Osteocyte (in vitro differentiated cells): ENCODE data around the gene CNKSR1. TPM values are rescaled to one million over a fixed set of nuclear protein-coding genes. Genes with fewer than 3 reads are reported as not detected.
"Not testable (repeated sequence)": the region's sequence is repeated elsewhere in the genome, so short reads cannot be mapped to it uniquely, and the experiment has no call there.

Experiments used
- DNase-seq: peaks from one replicate; pipeline ENCODE4 v3.0.0; 2021; ENCODE audit warnings: mixed read lengths; ENCODE audit not compliant: unreplicated experiment; ENCODE audit errors: extremely low spot score
- H3K27ac Mint-ChIP-seq: one replicate; pipeline ENCODE4 v1.8.0; 2021; ENCODE audit warnings: mild to moderate bottlenecking, mixed read lengths; ENCODE audit not compliant: unreplicated experiment
- H3K27me3 Mint-ChIP-seq: one replicate; pipeline ENCODE4 v1.8.0; 2021; ENCODE audit warnings: mixed read lengths; ENCODE audit not compliant: unreplicated experiment
- H3K36me3 Mint-ChIP-seq: one replicate; pipeline ENCODE4 v1.8.0; 2021; ENCODE audit warnings: mixed read lengths; ENCODE audit not compliant: unreplicated experiment
- H3K4me1 Mint-ChIP-seq: one replicate; pipeline ENCODE4 v1.8.0; 2021; ENCODE audit warnings: mixed read lengths; ENCODE audit not compliant: unreplicated experiment
- H3K4me3 Mint-ChIP-seq: one replicate; pipeline ENCODE4 v1.8.0; 2021; ENCODE audit warnings: mild to moderate bottlenecking, moderate library complexity, mixed read lengths; ENCODE audit not compliant: unreplicated experiment
- H3K9me3 Mint-ChIP-seq: one replicate; pipeline ENCODE4 v1.8.0; 2021; ENCODE audit warnings: mixed read lengths; ENCODE audit not compliant: unreplicated experiment
- CTCF ChIP-seq: fragments of 200-600 bp; sonication (generic); IDR thresholded peaks from 2 replicates; pipeline ENCODE4 v1.5.0; 2021; ENCODE audit warnings: antibody characterized with exemption, mild to moderate bottlenecking, moderate library complexity
- total RNA-seq: library from RNA; stranded (reverse); gene quantifications from 2 replicates; pipeline ENCODE4 v1.2.1, GENCODE V29; 2021

The CNKSR1 gene
- total RNA-seq, 1 donor from 2014 or later: 1.1 TPM

DNA sequence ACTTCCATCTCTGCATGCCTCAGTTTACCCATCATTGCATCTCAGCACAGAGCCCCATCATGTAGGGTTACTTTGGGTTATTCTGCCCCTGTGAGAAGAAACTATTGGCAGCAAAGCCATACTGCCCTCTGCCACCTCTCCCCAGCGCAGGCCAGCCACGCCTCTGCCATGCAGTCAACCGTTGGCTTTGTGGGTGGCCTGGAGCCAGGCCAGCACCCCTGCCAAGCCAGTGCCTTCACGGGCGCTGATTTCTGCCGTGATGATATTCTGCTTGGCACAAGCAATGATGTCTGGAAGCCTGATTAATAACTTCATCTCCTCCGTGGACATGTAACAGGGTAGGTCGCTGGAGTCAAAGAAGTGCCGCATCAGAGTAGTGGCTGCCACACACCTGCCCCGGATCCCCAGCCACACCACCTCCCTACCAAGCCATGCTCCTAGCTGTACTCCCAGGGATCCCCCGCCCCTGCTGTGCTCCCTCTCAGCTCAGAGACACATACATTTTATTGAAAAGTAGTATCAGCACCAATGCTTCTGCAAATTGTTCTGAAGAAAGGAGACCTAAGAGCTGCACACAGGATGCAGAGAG, 41.7 kb downstream of the CNKSR1 start:
- H3K27me3 Mint-ChIP-seq: peaks cover 9% of the 10 kb centered on the region
- no peak for TF ChIP-seq CTCF
- no peak for DNase-seq
- H3K27ac Mint-ChIP-seq: no peak overlapping the region
- peaks cover 8% of the 10 kb centered on the region for H3K4me1 Mint-ChIP-seq
- H3K9me3 Mint-ChIP-seq: no peaks in the 10 kb centered on the region
- no peak overlapping the region for H3K4me3 Mint-ChIP-seq
- H3K36me3 Mint-ChIP-seq: no peaks in the 10 kb centered on the region

- H3K27me3 Mint-ChIP-seq: peaks cover 9% of the 10 kb centered on the region
- H3K4me3 Mint-ChIP-seq: no peak overlapping the region
Observed at GRCh38 chr1:26220199-26220912, 43.1 kb downstream of the CNKSR1 start.

GRCh38 chr1:26221094-26221493, 43.8 kb downstream of the CNKSR1 start:
- Mint-ChIP-seq H3K27ac (no peak overlapping the region), H3K36me3 (no peaks in the 10 kb centered on the region), H3K27me3 (peaks cover 12% of the 10 kb centered on the region), H3K9me3 (no peaks in the 10 kb centered on the region), H3K4me1 (peaks cover 16% of the 10 kb centered on the region), H3K4me3 (no peak overlapping the region)
- DNase-seq: no peak
- TF ChIP-seq CTCF: no peak

More at GRCh38 chr1:26220199-26220912, 43.1 kb downstream of the CNKSR1 start:
- no peak for TF ChIP-seq CTCF
- DNase-seq: no peak
- H3K4me1 Mint-ChIP-seq: peaks cover 8% of the 10 kb centered on the region
- no peak overlapping the region for H3K27ac Mint-ChIP-seq
- no peaks in the 10 kb centered on the region for H3K9me3 Mint-ChIP-seq
- no peaks in the 10 kb centered on the region for H3K36me3 Mint-ChIP-seq

DNA sequence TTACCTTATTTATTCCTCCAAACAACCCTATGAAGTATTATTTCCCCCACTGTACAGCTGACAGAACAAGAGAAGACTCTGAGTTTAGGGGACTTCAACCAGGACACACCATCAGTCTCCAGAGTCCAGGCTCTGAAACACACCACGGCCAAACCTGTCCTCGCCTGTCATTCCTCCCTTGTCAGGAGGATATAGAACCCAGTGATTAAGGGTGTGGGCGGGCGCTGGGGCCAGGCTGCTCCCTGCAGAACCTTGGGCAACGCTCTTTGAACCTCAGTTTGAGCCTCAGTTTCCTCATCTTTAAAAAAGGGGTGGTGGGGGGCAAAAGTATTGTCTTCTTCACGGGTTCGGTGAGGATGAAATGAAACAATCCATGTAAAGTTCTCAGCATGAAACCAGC, 47.3 kb downstream of the CNKSR1 start:
- Mint-ChIP-seq H3K4me3 (no peak overlapping the region), H3K4me1 (peaks cover 15% of the 10 kb centered on the region), H3K27me3 (peaks cover 6% of the 10 kb centered on the region), H3K27ac (no peak overlapping the region), H3K9me3 (no peaks in the 10 kb centered on the region), H3K36me3 (no peaks in the 10 kb centered on the region)
- no peak for TF ChIP-seq CTCF
- no peak for DNase-seq

DNA sequence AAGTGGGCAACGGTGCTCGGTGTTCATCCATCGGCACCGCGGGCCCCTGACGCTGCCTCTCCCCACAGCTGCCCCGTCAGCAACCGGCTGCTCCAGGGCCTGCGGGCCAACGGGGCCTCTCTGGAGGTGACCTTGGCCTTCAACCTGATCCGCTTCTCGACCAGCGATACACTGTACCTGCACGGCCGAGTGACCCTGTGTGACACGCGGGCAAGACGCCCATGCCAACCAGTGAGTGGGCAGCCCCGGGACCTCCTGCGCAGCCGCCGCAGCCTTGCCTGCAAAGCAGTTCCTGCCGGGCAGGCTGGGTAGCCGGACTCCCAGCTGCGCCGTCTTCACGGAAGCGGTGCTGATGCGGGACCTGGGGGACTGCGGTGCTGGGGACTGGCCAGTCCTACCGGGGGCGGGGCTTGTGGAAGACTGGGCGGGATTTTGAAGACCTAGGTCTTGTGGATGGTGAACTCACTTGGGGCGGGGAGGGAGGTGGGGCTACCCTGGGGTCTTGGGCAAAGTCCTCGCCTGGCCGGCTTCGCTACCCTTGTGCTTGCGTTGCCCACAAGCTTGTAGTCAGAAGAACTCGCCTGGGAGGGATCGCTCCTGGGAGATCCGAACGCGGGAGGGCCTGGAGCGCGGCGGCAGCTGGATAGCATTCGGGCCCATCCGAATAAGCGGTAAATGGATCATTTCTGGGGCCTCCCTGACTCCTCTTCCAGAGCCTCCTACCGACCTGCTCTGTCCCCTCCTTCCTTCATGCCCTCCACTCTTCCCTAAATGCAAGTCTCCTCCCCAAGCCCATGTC, 47.9 kb downstream of the CNKSR1 start:
- Mint-ChIP-seq H3K27me3 (peaks cover 6% of the 10 kb centered on the region), H3K4me1 (peaks cover 13% of the 10 kb centered on the region), H3K9me3 (no peaks in the 10 kb centered on the region), H3K4me3 (peak overlapping the region; percentile 66), H3K27ac (no peak overlapping the region), H3K36me3 (no peaks in the 10 kb centered on the region)
- no peak for DNase-seq
- TF ChIP-seq CTCF: no peak

DNA sequence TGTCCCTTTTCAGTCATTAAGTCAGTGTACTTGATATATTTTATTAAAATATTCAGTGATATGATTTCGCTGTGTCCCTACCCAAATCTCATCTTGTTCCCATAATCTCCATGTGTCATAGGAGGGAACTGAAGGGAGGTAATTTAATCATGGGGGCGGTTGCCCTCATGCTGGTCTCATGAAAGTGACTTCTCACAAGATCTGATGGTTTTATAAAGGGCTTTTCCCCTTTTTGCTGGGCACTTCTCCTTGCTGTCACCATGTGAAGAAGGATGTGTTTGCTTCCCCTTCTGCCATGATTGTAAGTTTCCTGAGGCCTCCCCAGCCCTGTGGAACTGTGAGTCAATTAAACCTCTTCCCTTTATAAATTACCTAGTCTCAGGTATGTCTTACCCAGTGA, 53.4 kb downstream of the CNKSR1 start:
- not testable (repeated sequence) for H3K4me3 Mint-ChIP-seq, H3K27me3 Mint-ChIP-seq
- H3K4me1 Mint-ChIP-seq: peaks cover 17% of the 10 kb centered on the region

More for the DNA sequence above, 53.4 kb downstream of the CNKSR1 start:
- H3K27ac Mint-ChIP-seq, DNase-seq, H3K36me3 Mint-ChIP-seq, H3K9me3 Mint-ChIP-seq: not testable (repeated sequence)
